Muscle layer of duodenum (tissue), 2 donors: Measurements from ENCODE around the gene SLF2.

Experiments
- H3K27ac ChIP-seq: one replicate; pipeline ENCODE4 v1.7.0; 2013; ENCODE audit warnings: mild to moderate bottlenecking, low read length
- H3K27me3 ChIP-seq: one replicate; pipeline ENCODE4 v1.7.0; 2013; ENCODE audit warnings: low read depth, mild to moderate bottlenecking, control low read depth, low read length
- H3K36me3 ChIP-seq, 2 donors: one replicate each; pipeline ENCODE4 v1.7.0; 2013; ENCODE audit warnings: low read length in 2 of 2, control low read depth in 1 of 2, mild to moderate bottlenecking in 1 of 2; ENCODE audit not compliant: insufficient read depth in 2 of 2, control insufficient read depth in 1 of 2
- H3K4me1 ChIP-seq, 2 donors: one replicate each; pipeline ENCODE4 v1.7.0; 2013; ENCODE audit warnings: low read length in 2 of 2, mild to moderate bottlenecking in 2 of 2, control low read depth in 1 of 2, moderate library complexity in 1 of 2; ENCODE audit not compliant: insufficient read depth in 2 of 2, control insufficient read depth in 1 of 2
- H3K4me3 ChIP-seq, 2 donors: one replicate each; pipeline ENCODE4 v1.7.0; 2013; ENCODE audit warnings: low read length in 2 of 2, low read depth in 1 of 2, mild to moderate bottlenecking in 1 of 2
- H3K9me3 ChIP-seq, 2 donors: one replicate each; pipeline ENCODE4 v1.7.0; 2013; ENCODE audit warnings: low read length in 2 of 2, control low read depth in 1 of 2, mild to moderate bottlenecking in 1 of 2; ENCODE audit not compliant: control insufficient read depth in 1 of 2
- donor health status: healthy.

The SLF2 gene

GRCh38 chr10:100977436-100977835, 64.7 kb downstream of the SLF2 start:
- H3K4me1 ChIP-seq: no peaks in the 10 kb centered on the region
- H3K36me3 ChIP-seq: peaks cover 26 to 27% of the 10 kb centered on the region in 2 donors
- no peak overlapping the region for H3K4me3 ChIP-seq
- H3K9me3 ChIP-seq: no peaks in the 10 kb centered on the region
- no peaks in the 10 kb centered on the region for H3K27me3 ChIP-seq
- no peak overlapping the region for H3K27ac ChIP-seq

- H3K4me1 ChIP-seq: no peaks in the 10 kb centered on the region
- H3K36me3 ChIP-seq: peaks cover 31 to 34% of the 10 kb centered on the region in 2 donors
- H3K9me3 ChIP-seq: no peaks in the 10 kb centered on the region
- no peak overlapping the region for H3K27ac ChIP-seq
- no peak overlapping the region for H3K4me3 ChIP-seq
- H3K27me3 ChIP-seq: no peaks in the 10 kb centered on the region
Measured at GRCh38 chr10:100978121-100978900, 65.5 kb downstream of the SLF2 start.

- Histone ChIP-seq H3K27me3 (no peaks in the 10 kb centered on the region), H3K4me1 (no peaks in the 10 kb centered on the region), H3K9me3 (no peaks in the 10 kb centered on the region), H3K36me3 (peaks cover 31 to 37% of the 10 kb centered on the region in 2 donors), H3K27ac (no peak overlapping the region), H3K4me3 (no peak overlapping the region)
Measured at GRCh38 chr10:100978901-100979195, 66.1 kb downstream of the SLF2 start.

- H3K4me1 ChIP-seq: no peaks in the 10 kb centered on the region
- no peak overlapping the region for H3K27ac ChIP-seq
- peaks cover 31 to 37% of the 10 kb centered on the region in 2 donors for H3K36me3 ChIP-seq
- no peaks in the 10 kb centered on the region for H3K27me3 ChIP-seq
- no peak overlapping the region for H3K4me3 ChIP-seq
- no peaks in the 10 kb centered on the region for H3K9me3 ChIP-seq
Measured at GRCh38 chr10:100979791-100980272, 67.1 kb downstream of the SLF2 start.

GRCh38 chr10:100980311-100980710, 67.5 kb downstream of the SLF2 start:
- Histone ChIP-seq H3K27me3 (no peaks in the 10 kb centered on the region), H3K36me3 (peaks cover 31 to 37% of the 10 kb centered on the region in 2 donors), H3K9me3 (no peaks in the 10 kb centered on the region), H3K4me3 (no peak overlapping the region), H3K4me1 (no peaks in the 10 kb centered on the region), H3K27ac (no peak overlapping the region)

GRCh38 chr10:100980711-100981110, 67.9 kb downstream of the SLF2 start:
- Histone ChIP-seq H3K27me3 (no peaks in the 10 kb centered on the region), H3K36me3 (peaks cover 31 to 37% of the 10 kb centered on the region in 2 donors), H3K4me1 (no peaks in the 10 kb centered on the region)

GRCh38 chr10:100981178-100981772, 68.5 kb downstream of the SLF2 start:
- Histone ChIP-seq H3K27ac (no peak overlapping the region), H3K9me3 (no peaks in the 10 kb centered on the region), H3K4me1 (peaks cover 1 to 2% of the 10 kb centered on the region in 2 donors), H3K4me3 (no peak overlapping the region), H3K36me3 (peaks cover 35 to 37% of the 10 kb centered on the region in 2 donors), H3K27me3 (no peaks in the 10 kb centered on the region)

More at GRCh38 chr10:100980711-100981110, 67.9 kb downstream of the SLF2 start:
- no peaks in the 10 kb centered on the region for H3K9me3 ChIP-seq
- H3K27ac ChIP-seq: no peak overlapping the region
- no peak overlapping the region for H3K4me3 ChIP-seq

GRCh38 chr10:100982916-100983830, 70.4 kb downstream of the SLF2 start:
- Histone ChIP-seq H3K4me3 (no peak overlapping the region), H3K9me3 (no peaks in the 10 kb centered on the region), H3K36me3 (peaks cover 31 to 37% of the 10 kb centered on the region in 2 donors), H3K27me3 (no peaks in the 10 kb centered on the region), H3K27ac (no peak overlapping the region), H3K4me1 (peaks cover 11 to 15% of the 10 kb centered on the region in 2 donors)

GRCh38 chr10:100983868-100984671, 71.3 kb downstream of the SLF2 start:
- H3K27me3 ChIP-seq: no peaks in the 10 kb centered on the region
- no peak overlapping the region for H3K4me3 ChIP-seq
- no peak overlapping the region for H3K27ac ChIP-seq
- no peaks in the 10 kb centered on the region for H3K9me3 ChIP-seq
- peaks cover 13 to 22% of the 10 kb centered on the region in 2 donors for H3K4me1 ChIP-seq
- H3K36me3 ChIP-seq: peaks cover 25 to 31% of the 10 kb centered on the region in 2 donors

- Histone ChIP-seq H3K4me3 (no peak overlapping the region), H3K9me3 (no peaks in the 10 kb centered on the region), H3K36me3 (peaks cover 29 to 31% of the 10 kb centered on the region in 2 donors), H3K27me3 (no peaks in the 10 kb centered on the region), H3K4me1 (peaks cover 13 to 22% of the 10 kb centered on the region in 2 donors), H3K27ac (no peak overlapping the region)
Measured at GRCh38 chr10:100984672-100985177, 72.0 kb downstream of the SLF2 start.
